Epithelial cell of prostate (primary cell): ENCODE data around the gene SLC51A.

Experiments
- DNase-seq: peaks from one replicate; pipeline ENCODE4 v3.0.0-alpha.2; 2011; ENCODE audit warnings: low read depth, low spot score
- H3K27ac ChIP-seq: fragments of 450-650 bp; 2 replicates; pipeline ENCODE4 v1.5.1; 2017; ENCODE audit warnings: mild to moderate bottlenecking

Gene SLC51A

GRCh38 chr3:196210673-196211556 is 5.4 kb upstream of the SLC51A start, which contains the start of gene ZDHHC19:
Gene ZDHHC19 (minus strand): TSS chr3:196211400. CDS start chr3:196211315, 85 bp downstream.
- DNase-seq = no peak
- H3K27ac ChIP-seq = no peak within 1 kb of the TSS

DNA sequence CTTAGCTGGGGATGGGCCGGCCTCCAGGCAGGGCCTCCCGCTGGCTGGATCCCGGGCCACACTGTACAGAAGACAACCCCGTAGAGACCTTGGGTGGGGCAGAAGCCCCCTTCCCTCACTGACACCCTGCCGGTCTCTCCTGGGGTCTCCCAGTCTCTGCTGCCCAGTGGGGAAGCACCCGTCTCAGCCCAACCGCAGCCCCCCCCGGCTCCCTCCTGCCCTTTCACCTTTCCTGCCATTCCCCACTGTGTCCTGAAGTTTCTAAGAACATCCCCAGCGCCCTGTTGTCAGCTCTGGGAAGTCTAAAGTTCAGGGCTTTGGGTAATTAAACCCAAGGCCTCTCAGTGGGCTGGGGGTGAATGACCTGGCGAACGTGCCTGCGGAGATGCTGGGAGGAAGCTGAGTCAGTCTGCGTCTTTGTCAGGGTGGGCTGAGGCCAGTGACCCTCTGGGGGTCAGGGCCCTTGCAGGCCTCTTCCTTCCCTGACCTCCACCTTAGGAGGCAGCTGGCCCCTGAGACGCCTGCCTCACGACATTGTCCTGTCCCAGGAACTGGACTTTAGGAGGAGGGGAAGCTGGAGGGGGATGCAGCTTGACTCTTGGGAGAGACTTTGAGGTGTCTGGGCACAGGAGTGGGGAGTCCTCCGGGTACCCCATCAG is 1.4 kb upstream of the SLC51A start:
- H3K27ac ChIP-seq = no peak overlapping the region
- no peak for DNase-seq

DNA sequence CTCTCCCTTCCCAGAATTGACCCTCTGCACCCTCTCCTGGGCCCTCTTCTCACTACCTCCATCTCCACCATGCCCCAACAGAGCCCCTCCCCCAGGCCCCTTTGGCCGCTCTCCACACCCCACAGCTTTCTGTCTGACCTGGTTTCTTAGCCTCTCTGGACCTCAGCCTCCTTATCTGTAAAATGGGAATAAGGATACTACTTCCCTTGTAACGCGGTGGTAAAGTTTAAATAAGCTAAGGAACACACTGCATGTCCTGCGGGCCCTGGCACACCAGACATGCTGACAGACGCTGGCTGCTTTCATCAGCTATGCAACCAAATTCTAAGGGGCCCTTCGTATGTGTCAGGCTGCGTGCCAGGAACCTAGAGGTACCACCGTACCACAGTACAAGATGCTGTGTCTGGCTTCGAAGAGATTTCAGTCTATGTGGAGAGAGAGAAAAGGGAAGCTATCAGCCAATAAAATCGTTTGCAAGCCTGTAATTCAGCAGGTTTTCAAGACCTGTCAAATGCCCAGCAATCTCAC is 777 bp upstream of the SLC51A start:
- no peak overlapping the region for H3K27ac ChIP-seq
- no peak for DNase-seq

- no peak overlapping the region for H3K27ac ChIP-seq
- DNase-seq = no peak
These were observed 412 bp downstream of the SLC51A start for GRCh38 chr3:196216681-196217211.

DNA sequence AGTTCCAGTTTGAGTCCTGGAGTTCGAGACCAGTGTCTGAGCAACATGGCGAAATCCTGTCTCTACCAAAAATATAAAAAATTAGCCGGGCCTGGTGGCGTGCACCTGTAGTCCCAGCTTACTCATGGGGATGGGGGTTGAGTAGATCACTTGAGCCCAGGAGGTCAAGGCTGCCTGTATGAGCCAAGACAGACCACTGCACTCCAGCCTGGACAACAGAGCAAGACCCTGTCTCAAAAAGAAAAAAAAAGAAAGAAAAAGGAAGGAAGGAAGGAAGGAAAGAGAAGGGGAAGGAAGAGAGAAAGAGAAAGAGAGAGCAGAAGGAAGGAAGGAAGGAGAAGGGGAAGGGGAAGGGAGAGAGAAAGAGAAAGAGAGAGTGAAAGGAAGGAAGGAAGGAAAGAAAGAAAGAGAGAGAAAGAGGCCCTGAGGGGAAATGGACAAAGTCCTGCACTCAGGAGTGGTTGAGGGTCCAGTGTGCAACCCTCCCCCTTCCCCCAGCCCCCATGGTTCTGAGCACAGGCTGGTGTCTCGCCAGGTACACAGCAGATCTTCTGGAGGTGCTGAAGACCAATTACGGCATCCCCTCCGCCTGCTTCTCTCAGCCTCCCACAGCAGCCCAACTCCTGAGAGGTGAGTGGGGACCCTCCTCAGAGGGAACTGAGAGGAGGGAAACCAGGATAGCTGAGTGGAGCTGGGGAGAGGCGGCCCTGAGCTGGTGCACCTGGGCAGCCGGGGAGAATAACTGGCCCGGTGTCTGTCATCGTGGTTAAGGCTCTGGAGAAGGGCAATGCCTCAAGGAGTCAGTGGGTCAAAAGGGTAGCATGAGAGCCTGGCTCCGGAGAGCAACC is 1.2 kb downstream of the SLC51A start:
- H3K27ac ChIP-seq = no peak overlapping the region

GRCh38 chr3:196218155-196218712 is 1.9 kb downstream of the SLC51A start:
- DNase-seq = no peak
- no peak overlapping the region for H3K27ac ChIP-seq

More for the DNA sequence above, 1.2 kb downstream of the SLC51A start:
- no peak for DNase-seq

DNA sequence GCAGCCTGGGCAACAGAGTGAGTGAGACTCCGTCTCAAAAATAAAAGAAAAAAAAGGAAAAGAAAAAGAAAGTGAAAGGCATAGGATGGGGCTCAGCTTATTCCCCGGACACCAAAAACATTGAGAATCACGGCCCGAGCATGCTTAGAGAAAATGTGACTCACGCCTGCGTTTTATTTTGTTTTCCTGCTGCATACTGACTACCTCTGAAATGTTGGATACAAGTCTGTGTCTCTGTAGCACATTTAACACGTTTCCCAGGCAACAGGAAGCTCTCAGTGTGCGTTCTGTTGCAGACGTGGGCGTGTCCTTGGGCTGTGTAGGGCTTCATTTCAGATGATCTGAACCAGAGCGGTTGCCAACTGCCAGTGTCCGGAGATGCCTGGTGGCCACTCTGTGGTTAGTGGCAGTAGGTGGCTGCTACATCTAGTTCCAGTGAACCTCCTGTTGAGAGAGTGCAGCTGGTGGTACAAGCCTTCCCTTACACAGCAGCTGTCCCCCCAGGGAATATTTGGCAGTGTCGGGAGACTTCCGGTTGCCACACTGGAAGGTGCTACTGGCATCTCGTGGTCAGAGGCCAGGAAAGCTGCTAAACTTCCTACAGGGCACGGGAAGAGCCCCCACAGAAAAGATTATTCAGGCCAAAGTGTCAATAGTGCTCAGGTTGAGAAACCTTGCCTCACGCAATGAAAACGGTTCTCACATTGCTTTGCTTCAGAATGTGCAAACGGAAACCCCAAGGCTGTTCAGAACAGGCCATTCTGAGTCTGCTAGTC is 3.0 kb downstream of the SLC51A start:
- H3K27ac ChIP-seq = no peak overlapping the region
- DNase-seq = no peak

DNA sequence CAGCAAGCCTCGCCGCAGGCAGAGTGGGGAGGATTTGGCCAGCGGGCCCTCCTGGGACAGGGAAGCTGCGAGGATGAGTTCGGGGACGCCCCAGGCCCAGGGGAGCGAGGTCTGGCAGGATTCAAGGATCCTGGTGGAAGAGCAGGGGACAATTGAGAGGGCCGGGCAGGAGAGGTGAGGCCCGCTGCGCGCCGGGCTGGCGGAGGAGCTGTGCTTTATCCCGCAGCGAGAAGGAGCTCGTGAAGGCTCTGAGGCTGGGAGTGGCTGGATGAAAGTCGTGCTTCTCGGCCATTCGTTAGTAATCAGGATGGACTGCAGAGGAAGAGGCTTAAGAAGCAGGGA is 3.6 kb downstream of the SLC51A start:
- no peak for DNase-seq
- no peak overlapping the region for H3K27ac ChIP-seq

GRCh38 chr3:196220587-196220986 is 4.3 kb downstream of the SLC51A start:
- no peak for DNase-seq
- no peak overlapping the region for H3K27ac ChIP-seq

GRCh38 chr3:196220991-196221390 is 4.7 kb downstream of the SLC51A start:
- no peak overlapping the region for H3K27ac ChIP-seq
- DNase-seq = no peak

DNA sequence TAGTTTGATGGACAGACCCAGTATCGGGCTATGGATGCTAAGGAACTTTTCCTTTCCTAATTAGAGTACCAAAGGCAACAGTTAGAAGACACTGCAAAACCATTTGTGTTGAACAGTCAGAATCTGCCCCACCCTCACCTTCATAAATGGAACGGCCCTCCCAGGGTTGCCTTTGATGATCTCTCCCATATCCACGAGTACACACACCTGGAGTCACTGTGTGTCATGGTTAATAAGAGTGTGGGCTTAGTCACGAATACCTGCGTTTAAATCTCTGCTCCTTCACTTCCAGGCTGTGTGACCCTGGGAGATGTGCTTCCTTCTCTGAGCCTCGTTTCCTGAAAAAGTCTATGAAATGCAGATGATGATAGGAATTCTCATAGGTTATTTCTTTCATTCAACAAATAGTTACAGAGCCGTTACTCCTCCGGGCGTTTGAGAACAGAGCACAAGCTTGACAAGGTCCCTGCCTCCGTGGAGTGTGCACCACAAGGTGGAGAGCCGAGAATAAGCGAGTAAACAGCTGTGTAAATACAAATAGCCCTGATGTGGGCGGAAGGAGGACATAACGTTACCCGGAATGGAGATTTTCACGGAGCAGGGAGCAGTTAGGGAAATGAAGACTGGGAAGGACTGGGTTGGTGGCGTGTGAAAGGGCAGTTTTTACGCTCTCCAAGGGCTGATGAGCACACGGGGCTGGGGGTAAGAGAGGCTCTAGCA is 6.7 kb downstream of the SLC51A start:
- peak; percentile 45 for DNase-seq
- no peak overlapping the region for H3K27ac ChIP-seq

DNA sequence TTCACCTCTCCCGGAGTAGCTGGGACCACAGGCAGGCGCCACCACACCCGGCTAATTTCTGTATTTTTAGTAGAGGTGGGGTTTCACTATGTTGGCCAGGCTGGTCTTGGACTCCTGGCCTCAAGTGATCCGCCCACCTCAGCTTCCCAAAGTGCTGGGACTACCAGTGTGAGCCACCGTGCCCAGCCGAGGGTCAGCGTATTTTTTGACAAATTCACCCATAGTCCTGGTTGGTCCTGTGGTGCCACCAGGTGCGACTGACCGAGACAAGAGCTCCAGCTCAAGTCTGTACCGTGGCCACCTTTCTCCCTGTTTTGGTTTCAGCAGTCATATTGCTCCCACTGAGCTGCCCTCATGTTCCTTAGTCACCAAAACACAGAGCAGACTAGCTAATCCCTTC is 8.8 kb downstream of the SLC51A start:
- no peak overlapping the region for H3K27ac ChIP-seq
- no peak for DNase-seq

GRCh38 chr3:196225763-196226364 is 9.5 kb downstream of the SLC51A start:
- H3K27ac ChIP-seq = no peak overlapping the region
- no peak for DNase-seq

- H3K27ac ChIP-seq = no peak overlapping the region
- no peak for DNase-seq
These were observed 10.8 kb downstream of the SLC51A start for GRCh38 chr3:196227121-196227561.

DNA sequence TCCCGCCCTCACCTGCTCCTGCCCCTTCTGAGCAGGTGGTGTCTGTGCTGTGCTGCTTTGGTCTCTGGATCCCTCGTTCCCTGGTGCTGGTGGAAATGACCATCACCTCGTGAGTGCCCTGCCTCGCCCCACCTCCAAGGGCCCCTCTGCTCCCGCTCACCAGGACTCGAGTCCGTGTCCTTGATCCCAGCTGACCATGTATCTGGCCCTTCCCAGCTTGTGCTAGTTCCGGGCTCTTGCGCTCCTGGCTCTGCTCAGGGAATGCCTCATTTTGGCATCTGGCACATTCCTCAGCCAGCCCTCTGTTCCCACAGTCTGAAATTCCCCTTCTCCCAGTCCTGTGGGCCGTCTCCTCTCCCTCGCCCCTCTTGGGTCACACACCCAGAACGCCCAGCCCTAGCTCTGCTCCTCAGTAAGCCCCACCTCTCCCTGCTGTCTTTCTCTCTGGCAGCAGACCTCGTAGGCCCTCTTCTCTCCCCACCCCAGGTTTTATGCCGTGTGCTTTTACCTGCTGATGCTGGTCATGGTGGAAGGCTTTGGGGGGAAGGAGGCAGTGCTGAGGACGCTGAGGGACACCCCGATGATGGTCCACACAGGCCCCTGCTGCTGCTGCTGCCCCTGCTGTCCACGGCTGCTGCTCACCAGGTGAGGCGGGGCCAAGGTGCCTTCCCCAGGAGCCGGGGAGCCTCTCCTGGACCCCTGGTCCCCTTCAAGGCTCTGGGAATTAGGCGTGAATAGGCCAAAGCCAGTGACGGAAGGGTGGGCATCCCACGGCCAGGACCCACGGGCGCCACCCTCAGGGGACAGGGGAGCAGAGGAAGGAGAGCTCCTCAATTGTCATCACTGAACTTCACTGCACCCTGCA is 11.5 kb downstream of the SLC51A start:
- H3K27ac ChIP-seq = no peak overlapping the region
- no peak for DNase-seq

DNA sequence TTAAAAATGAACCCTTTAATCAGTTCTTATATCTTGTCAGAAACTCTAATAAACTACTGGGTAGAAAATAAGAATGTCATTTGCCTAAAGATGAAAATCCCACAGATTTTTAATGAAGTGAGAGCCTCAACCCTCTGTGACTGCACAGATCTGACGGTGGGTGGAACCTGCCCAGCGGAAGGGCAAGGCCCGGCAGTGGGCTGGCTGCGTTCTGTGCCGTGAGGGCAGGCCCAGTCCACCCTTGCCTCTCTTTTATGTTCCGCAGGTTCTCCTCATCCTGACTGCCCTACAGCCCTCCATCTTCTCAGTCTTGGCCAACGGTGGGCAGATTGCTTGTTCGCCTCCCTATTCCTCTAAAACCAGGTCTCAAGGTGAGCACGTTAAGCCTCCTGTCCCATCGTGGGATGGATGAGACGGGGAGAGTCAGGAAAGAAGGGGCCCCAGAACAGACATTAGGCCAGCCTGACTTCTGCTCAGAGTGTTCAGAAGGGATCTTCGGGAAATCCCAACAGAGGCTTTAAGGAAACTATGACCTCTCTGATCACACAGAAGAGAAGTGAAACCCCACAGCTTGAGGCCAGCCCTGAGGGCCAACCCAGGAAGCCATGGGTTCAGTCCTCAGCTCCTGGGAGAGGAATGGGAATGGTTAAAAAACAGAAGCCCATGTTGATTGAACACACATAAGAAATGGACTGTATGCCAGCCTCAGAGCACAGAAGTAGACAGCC is 16.0 kb downstream of the SLC51A start:
- DNase-seq = no peak
- no peak overlapping the region for H3K27ac ChIP-seq

GRCh38 chr3:196232882-196233251 is 16.5 kb downstream of the SLC51A start:
- DNase-seq = no peak
- H3K27ac ChIP-seq = no peak overlapping the region
